Retina (tissue), 1 donor: ENCODE results near the gene FGG.

Source experiments
- DNase-seq: peaks from one replicate; pipeline ENCODE4 v3.0.0-alpha.2; 2016

The FGG gene

DNA sequence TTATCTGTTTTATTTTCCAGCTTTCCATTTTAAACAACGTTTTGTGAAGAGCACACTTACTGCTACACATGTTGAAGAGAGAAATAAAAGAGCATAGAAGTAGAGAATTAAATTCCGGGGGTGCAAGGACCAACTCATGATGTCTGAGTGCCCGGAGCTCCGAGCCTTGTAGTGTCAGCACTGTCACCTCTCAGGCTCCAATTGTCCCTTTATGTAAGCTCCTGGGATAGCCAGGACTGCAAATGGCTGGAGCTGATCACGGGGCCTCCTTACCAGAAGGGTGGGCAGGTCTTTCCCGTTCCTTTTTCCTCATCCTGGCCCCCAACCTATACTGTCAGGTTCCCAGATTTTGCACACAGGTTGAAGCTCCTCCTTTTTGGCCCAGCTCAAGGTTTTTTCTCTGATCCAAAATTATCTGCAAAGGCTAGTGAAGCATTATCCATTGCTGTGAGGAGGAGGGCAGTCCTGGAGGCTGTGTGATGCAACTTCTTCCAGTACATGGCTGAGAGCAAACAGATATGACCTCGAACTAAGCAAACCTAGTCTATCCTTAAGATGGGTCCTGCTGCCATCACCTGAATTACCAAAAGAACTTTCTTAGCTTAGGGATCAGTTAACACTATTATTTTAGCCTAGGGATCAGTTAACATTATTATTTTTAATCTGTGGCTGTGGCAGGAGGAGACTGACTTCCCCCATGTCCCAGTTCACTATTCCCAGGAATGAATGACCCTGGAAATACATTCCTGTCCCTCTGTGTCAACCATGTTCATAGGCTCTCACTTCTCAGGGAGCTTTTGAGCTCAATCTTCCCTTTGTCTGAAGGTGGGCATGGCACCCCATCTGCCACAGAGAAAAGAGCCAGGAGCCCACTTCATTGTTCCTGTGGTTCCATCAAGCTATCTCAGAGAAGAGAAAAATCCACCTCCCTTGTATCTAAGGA is at the start of gene FGG:
FGG (minus strand) TSS at position 185 of the 943 bp plus-strand sequence; CDS start at position 138, 47 bp downstream.
- DNase-seq: no peak

DNA sequence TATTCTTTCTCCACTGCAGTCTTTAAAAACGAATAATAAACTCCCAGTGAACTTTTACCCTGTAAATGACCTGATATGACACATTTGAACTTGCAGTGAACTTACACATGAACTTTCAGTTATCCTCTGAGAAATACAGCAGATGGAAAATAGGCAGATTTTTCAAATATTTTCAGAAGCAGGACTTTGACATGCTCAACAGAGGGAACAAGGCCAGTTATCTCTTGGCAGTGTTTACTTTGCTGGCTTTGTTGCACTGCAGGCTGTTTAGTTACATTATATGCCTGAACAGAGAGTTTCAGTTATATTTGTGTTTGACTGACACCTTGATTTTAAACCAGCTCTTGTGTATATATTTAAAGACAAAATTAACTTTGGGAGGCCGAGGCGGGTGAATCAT is 47.6 kb upstream of the FGG start:
- no peak for DNase-seq

DNA sequence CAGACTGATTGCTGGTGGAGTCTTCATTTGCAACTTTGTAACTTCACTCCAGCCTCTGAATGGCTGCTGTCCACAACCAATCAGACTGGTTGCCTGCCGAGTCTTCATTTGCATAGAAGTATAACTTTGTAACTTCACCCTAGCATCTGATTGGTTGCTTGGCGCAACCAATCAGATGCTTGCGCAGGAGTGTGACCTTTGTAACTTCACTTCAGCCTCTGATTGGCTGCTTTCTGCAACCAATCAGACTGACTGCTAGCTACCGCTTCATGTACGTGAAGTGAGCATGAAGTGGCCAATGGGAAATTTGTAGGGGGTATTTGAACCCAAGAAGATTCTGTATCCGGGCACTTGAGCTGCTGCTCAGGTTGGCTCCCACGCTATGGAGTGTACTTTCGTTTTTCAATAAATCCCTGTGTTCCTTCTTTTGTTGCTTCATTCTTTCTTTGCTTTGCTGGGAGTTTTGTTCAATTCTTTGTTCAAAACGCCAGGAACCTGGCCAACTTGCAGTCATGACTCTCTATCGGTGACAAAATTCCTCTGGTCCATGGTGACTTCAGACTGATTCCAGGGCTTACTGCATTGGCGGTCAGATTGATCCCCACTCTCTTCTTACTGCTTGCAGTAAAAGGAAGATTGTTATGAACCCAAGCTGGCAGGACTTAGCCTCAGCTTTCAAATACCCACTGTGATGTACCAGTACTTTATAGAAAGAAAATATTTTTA is 46.4 kb upstream of the FGG start:
- DNase-seq: no peak

DNA sequence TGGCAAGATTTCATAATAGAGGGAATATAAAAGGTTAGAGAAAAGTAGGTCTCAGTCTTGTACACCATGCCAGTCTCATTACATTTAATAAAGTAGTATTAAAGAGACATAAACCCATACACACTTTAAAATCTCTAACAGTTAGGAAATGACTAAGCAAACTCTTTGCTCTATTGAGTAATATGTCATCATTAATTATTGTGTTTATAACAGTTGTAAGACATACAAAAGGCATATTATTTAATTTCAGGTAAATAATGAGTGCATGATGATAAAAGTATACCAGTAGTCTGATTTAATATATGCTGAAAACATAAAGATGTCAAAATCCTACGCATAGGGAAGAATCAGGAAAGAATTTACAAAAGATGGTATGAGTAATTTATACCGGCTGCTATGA is 31.0 kb upstream of the FGG start:
- DNase-seq: no peak

DNA sequence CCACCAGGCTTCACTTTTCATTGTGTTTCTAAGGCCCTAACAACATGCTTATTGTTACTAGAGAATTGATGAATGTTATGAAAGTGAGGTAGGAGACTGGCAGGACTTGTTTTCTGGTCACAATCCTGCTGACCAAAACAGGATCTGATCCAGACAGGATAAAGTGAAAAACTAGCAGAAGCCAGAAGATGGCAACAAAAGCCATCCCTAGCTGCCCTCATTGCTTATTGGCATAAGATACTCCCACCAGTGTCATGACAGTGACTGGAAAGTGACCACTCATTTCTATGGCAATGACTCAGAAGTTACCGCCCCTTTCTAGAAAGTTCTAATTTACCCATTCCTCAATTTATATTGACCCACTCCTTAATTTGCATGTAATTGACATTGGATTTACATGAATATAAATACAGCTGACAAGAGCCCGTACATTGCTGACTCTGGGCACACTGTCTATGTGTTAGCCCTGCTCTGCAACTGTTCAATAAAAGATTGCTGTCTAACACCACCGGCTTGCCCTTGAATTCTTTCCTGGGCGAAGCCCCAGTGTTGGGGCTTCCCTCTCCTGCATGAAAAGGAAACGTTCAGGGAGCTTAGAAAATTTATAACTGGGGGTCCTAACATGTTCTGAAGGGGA is 30.0 kb upstream of the FGG start:
- no peak for DNase-seq

DNA sequence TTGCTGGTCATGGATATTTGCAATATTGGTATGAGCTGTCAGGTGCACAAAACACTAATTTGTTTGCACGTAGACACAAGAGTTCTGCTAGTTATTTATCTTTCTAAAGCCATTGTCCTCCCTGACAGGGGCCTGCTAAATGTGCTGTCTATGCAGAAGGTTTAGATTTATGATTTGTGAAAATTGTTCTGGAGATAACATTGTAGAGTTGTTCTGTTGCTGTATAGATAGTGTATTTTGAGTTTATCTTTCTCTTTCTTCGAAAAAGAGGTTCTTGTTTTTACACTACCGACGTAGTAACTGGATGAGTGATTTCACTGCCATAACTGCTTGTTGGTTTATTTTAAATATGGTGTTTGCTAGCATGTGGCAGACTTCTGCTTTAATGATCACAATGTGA is 28.5 kb upstream of the FGG start:
- DNase-seq: no peak

DNA sequence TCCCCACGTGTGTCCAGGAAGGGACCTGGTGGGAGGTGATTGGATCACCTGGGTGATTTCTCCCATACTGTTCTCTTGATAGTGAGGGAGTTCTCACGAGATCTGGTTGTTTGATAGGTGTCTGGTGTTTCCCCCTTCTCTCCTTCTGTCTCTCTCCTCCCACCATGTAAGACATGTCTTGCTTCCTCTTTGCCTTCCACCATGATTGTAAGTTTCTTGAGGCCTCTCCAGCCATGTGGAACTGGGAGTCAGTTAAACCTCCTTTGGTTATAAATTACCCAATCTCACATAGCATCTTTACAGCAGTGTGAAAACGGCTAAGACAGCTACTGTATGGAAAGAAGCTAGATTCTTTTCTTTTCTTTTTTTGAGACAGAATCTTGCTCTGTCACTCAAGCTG is 21.6 kb upstream of the FGG start:
- DNase-seq: no peak

DNA sequence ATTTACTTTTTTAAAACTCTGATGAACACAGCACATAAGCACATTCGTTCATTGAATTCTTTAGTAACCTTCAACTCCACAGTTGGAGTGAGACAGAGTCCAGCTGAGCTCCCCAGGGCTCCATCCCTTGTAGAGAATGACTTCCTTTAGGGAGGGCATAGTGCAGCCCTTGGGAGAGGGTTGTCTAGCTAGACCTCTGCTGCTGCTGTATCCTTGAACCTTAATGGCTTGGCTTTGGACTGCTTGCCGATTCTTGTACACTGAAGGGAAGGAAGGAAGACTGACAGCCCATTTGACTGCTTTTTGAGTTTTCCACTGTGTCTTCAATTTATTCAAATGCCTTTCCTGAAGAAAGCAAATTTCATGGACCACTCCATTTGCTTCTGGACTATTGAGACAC is 19.4 kb upstream of the FGG start:
- DNase-seq: no peak

DNA sequence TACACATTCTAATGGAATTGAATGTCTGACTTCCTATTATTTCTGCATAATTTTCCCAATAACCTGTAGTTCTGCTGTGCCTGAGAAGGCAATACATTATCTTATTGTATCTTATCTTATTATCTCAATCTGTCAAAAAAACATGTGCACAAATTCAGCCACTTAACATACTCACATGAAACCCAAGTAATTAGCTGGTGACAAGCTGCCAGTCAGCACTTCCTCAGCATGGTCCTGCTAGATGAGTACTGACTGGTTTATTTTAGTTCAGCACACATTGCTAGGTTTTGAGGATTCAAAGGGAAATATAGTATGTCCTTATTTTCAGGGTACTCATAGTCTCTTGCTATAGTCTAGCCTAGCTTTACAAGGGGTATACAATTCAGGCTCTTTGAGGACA is 17.9 kb upstream of the FGG start:
- no peak for DNase-seq

DNA sequence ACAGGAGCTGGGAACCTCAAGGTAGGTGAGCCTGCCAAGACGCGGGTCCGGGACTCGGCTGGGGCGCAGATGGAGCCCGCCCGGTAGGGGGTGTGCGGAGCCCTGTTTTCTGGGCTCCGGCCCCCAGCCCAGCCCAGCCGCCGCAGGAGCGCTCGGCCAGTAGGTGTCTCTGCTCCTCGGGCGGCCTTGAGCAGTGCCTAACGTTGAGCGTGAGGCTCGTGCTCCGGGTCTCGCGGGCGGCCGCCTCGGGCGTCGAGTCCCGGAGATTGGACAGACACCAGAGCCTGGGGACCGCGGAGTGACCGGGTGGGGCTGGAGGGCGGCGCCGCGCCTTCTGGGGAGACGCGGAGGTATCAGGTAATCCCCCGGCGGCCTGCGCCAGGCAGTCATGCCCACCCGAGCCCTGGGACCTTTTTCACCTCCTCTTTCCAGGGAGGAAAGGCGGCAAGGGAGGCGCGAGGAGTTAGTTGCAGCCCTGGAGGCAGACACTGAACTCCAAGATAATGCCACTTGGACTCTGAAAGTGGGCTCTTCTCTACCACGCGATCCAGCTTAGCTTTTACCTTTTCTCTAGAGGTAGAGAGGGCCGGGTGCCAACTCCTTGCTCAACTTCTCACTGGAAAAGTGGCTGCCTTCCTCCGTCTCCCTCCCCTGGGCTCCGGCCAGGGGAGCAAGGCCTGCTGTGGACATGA is 14.5 kb upstream of the FGG start:
- DNase-seq: peak; percentile 82

DNA sequence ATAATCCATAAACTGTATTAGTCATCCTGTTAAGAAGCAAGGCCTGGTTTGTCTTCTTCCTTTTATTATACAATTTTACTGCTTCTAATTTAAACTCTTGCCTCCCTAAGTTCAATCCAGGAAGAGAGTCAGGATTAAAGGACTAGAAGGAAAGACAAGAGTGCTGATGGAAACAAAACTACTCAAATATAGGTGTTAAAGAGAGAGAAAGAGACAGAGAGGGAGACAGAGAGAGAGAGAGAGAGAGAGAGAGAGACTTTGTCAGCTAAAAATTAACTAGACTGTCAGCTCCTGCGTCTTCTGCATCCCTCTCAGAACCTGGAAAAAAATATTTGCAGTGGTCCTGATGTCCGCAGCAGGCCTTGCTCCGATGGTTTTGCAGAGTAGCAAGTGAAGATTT is 13.5 kb upstream of the FGG start:
- no peak for DNase-seq

DNA sequence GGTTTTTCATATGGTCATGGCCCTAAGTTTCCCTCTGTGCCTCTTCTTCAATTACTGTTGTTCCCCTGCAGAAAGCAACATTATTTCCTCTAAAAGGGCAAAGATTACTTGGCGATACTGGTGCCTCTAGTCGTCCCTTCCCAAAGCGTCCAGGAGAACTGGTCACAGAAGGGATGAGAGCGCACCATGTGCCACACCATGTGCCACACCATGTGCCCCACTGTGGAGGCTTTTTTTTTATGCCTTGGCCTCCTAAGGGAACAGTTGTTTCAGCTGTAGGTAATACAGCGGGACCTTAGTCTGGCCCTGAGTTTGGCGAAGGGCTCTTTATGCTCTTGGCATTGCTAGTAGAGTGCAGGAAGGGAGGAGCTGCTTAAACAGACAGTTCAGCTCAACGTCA is 11.5 kb upstream of the FGG start:
- no peak for DNase-seq

DNA sequence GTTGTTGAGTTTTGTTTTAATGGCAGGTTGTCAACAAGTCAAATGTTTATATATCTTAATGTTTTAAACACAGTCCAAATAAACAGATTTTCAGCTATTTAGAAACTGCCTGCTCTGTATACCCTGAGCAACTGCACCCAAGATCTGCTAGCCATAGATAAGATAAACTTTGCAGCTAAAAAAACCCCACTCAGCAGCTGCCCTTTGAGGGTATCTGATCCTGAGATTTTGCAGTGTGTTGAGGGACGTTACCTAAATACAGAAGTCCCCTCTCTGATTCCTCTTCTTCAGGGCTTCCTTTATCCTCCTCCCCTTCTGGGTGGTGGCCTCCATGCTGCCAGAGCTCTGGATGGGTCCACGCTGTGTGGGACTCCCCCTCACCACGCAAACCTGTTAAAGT is 11.0 kb upstream of the FGG start:
- DNase-seq: no peak

DNA sequence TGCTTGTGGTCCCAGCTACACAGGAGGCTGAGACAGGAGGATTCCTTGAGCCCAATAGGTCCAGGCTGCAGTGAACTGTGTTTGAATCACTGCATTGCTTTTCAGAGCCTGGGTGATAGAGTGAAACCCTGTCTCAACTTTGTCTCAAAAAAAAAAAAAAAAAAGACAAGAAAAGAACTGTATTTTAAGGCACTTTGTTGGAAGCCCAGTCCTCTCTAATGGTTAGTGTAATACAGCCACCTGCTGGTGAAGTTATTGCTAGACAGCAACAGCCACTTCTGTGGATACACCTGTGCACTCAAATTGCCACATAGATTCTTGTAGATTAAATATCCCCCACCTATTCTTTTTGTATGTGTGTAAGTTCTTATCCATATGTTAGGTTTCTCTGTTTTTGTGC is 10.1 kb upstream of the FGG start:
- no peak for DNase-seq

DNA sequence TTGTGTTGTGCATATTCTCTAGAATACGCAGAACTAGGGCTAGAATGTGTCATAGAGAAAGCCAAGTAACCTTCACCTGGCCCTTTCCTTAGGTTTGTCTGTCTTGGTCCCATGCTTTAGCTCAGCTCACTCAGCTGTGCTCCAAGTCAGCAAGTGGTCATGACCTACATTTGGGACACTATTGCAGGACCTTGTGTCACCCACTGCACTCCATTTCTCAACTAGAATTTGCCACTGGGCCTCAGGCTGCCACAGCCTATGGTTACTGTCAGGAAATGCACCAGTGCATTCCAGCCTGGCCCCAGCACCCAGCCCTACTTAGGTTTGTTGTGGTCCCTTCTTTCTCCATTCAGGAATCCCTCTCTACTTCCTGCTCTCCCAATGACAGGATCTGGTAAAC is 7.7 kb upstream of the FGG start:
- DNase-seq: no peak

DNA sequence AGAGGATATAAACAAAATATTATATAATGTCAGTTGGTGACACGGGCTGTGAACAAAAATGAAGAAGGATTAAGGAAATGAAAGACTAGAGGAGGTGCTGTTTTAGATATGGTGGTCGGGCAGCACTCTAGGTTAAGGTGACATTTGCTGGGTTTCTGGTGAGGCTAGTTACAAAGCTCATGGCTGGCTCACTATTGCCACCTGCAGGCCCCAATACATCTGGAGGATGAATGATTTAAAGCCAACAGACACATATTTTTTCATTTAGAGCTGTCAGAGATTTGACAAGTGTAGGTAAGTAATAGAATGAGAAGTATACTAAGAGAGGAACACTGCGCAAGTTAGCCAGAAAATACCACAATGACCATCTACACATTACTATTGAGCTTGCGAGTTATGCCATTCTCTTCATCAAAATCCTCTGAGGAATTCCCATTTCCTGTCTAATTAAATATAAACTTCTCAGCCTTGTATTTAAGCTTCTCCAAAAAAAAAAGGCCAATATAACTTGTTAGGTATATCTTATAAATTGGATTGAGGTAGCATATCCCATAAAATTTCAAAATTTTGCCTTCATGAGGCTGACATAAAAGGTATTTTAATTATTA is 6.4 kb upstream of the FGG start:
- peak; percentile 47 for DNase-seq

DNA sequence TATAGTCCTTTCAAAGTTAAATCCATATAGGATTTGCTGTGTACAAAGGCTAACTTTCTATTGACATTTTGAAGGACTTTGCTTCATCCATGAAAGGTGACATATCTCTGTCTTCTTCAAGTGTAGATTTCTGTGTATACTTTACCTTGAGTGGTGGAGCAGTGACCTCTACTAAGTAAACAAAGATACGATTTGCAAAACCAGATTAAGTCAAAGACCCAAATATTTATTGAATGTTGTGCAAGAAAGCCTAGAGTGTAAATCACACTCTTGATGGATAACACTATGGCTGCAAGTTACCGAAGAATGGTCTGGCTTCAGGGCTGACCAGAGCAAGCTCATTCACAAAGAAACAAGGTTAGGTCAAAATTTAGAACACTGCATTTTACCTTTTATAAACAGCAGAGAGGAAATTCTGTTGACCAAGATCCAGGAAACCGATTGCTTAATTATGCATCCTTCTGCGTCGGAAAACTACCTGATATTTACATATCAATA is 5.4 kb upstream of the FGG start:
- no peak for DNase-seq

DNA sequence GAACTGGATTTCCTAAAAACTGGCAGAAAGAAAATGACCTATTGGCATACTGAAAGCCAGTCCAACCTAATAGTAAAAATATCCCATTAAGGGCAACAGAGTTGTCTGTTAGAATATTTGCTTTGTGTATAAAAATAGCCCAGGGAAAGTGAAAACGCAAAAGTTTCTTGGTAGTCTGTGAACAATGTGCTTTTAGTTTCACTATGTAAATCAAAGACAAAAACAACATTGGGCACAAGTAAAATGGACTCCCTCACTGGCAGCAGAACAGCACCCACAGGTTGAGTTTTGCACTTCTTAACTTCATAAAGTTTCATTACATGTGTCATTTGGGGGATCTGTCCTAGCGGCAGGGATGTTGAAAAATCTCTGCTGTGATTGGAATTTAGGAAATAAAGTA is 4.3 kb upstream of the FGG start:
- no peak for DNase-seq

DNA sequence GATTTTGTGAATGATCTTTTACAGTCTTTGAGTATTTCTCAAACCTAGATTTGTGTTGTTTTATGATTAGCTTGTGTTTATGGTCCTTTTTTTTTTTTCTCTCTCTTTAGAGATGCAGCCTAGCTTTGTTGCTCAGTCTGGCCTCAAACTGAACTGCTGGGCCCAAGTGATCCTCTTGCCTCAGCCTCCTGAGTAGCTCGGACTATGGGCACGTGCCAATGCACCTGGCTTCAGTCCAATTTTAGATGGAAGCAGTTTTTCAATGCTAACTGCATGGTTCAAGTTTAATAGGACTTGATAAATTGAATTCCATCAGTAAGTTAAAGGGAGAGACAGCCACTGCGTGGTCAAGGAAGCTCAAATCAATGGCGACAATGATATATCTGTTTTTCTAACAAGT is 3.8 kb upstream of the FGG start:
- no peak for DNase-seq

DNA sequence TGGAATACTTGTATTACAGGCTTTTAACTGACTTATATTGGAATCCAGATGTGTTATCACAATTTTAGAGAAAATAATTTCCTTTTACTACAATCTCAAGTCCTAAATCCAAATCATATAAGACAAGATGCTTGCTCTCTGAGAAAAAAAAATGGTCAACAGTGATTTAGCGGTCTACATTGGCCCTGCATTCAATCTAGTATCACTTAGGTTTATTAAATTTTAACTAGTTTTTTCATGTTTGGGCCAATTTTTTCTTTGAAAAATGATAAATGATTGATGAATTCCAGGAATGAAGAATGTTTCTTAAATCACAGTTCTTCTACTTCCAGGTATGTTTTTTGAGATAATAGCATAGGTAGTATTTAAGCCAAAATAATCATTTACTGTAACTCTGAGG is 2.8 kb upstream of the FGG start:
- no peak for DNase-seq

DNA sequence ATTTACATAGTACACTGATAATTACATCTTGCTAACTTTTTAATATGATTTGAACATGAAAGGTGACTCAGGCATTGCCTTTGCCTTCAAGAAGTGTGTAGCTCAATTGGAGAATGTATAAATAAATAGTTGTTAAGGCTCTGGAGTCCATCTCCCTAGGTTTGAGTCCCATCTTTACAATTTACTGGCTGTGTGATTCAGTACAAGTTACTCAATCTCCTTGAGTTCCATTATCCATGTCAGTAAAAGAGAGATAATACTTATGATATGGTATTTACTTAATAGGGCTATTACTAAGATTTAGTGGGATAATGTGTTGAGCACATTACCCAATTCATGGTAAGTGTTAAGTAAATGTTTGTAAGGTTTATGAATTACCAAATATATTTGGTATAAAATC is 1.9 kb upstream of the FGG start:
- no peak for DNase-seq

DNA sequence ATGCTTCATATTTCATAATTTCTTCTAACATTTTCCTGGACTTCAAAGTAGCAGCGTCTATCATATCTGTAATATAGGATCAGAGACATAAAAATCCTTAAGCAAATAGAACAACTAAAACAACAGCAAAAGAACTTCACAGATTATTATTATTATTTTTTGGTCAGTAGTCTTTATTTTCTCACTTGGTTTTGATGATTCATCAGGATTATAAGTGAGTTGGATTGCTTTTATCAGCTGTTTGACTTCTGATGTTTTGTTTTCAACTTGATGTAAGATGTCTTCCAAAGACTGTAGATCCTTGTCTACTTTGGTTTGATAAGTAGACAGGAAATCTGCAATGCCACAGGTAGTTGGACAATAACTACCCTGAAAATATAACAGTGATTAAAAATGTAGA is 623 bp downstream of the FGG start:
- no peak for DNase-seq

DNA sequence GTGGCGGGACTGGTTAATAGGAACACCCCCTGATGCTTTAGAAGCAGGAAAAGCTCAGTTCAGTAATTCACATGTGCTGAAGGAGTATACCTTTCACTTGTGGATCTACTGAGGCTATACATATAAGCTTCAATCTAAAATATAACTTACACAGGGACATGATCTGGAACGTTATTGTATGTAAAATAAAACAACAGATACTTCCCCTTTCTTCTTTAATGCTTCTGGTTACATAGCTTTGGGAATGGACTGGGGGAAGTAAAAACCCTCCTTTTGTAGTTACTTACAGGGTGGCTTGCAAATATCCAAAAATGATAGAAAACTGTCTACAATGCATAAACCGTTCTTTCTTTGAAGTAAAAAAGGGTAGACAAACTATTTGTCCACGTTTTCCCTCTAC is 1.9 kb downstream of the FGG start:
- DNase-seq: no peak
